ENCODE results near the gene WDR73.

WDR73 gene

DNA sequence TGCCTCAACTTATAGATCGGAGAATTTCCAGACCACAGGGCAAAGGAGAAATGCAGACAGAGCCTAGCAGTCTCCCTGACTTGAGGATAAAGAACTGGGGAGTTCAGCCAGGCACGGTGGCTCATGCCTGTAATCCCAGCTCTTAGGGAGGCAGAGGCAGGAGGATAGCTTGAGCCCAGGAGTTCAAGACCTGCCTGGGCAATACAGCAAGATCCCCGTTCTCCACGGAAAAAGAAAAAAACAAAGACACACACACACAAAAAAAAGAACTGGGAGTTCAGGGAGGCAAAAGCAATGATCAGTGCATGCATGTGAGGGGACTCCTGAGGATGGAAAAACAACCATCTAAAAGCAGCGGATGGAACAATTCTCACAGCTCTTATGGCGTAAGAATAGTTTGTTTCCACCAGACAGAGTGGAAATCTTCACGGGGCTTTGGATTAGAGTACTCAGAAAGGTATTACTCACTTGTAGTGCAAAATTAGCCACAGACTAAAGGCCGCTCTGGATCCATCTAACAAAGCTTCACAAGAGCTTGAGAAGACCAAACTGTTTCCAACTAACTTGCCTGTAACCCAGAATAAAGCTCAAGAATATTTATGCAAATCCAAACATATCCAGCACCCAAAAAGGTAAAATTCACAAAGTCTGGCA is 45.6 kb upstream of the WDR73 start:
- no peaks in the 10 kb centered on the region for H3K9me2 ChIP-seq (ENCODE audit: low read depth, low read length)
- peak overlapping the region; percentile 25; the same call in 1 of the 2 replicates for H3K4me2 ChIP-seq (ENCODE audit: low read length)
- H3K9ac ChIP-seq (ENCODE audit: low read length): no peak overlapping the region
- H3K4me3 ChIP-seq (ENCODE audit: low read depth, low read length, poor library complexity, severe bottlenecking): no peak overlapping the region
- no peaks in the 10 kb centered on the region for H3F3A ChIP-seq (ENCODE audit: insufficient read depth, low read length)
- peak overlapping the region; percentile 73 for H3K27ac ChIP-seq (ENCODE audit: low read depth, low read length, poor library complexity, severe bottlenecking)
- no peak overlapping the region for H2AFZ ChIP-seq (ENCODE audit: low read length)
- peaks cover 83% of the 10 kb centered on the region for H3K79me2 ChIP-seq (ENCODE audit: insufficient read depth, low read length)
- no peak for TF ChIP-seq CTCF (IDR thresholded peaks at IDR 0.05; ENCODE audit: low read length)
- no peak for TF ChIP-seq EZH2 (IDR thresholded peaks at IDR 0.05; ENCODE audit: borderline replicate concordance, low read length)
- no peaks in the 10 kb centered on the region for H4K20me1 ChIP-seq (ENCODE audit: insufficient read depth, low read length)
- peaks cover 6% of the 10 kb centered on the region; the same call in 1 of the 2 replicates for H3K36me3 ChIP-seq (ENCODE audit: insufficient read depth, low read length)
- no peaks in the 10 kb centered on the region for H3K27me3 ChIP-seq (ENCODE audit: insufficient read depth, low read length)
- no peaks in the 10 kb centered on the region for H3K9me3 ChIP-seq (ENCODE audit: low read length)
- peaks cover 28% of the 10 kb centered on the region for H3K4me1 ChIP-seq (ENCODE audit: insufficient read depth, low read length, severe bottlenecking)

GRCh38 chr15:84697236-84697990 is 43.3 kb upstream of the WDR73 start:
- Histone ChIP-seq H4K20me1 (ENCODE audit: insufficient read depth, low read length) (no peaks in the 10 kb centered on the region), H3K27me3 (ENCODE audit: insufficient read depth, low read length) (no peaks in the 10 kb centered on the region), H3K4me2 (ENCODE audit: low read length) (no peak overlapping the region), H3K9ac (ENCODE audit: low read length) (no peak overlapping the region), H3K4me1 (ENCODE audit: insufficient read depth, low read length, severe bottlenecking) (peaks cover 18% of the 10 kb centered on the region), H3K4me3 (ENCODE audit: low read depth, low read length, poor library complexity, severe bottlenecking) (no peak overlapping the region), H3K79me2 (ENCODE audit: insufficient read depth, low read length) (peaks cover 87% of the 10 kb centered on the region), H3K27ac (ENCODE audit: low read depth, low read length, poor library complexity, severe bottlenecking) (no peak overlapping the region), H3K9me2 (ENCODE audit: low read depth, low read length) (no peaks in the 10 kb centered on the region), H2AFZ (ENCODE audit: low read length) (no peak overlapping the region), H3K9me3 (ENCODE audit: low read length) (no peaks in the 10 kb centered on the region), H3F3A (ENCODE audit: insufficient read depth, low read length) (no peaks in the 10 kb centered on the region), H3K36me3 (ENCODE audit: insufficient read depth, low read length) (no peaks in the 10 kb centered on the region)
- TF ChIP-seq CTCF (IDR thresholded peaks at IDR 0.05; ENCODE audit: low read length) (no peak), EZH2 (IDR thresholded peaks at IDR 0.05; ENCODE audit: borderline replicate concordance, low read length) (no peak)

GRCh38 chr15:84696757-84697156 is 42.7 kb upstream of the WDR73 start:
- Histone ChIP-seq H3K9ac (ENCODE audit: low read length) (no peak overlapping the region), H3K36me3 (ENCODE audit: insufficient read depth, low read length) (no peaks in the 10 kb centered on the region), H3K9me2 (ENCODE audit: low read depth, low read length) (no peaks in the 10 kb centered on the region), H3K4me2 (ENCODE audit: low read length) (no peak overlapping the region), H2AFZ (ENCODE audit: low read length) (no peak overlapping the region), H3K27ac (ENCODE audit: low read depth, low read length, poor library complexity, severe bottlenecking) (no peak overlapping the region), H3K4me1 (ENCODE audit: insufficient read depth, low read length, severe bottlenecking) (peaks cover 18% of the 10 kb centered on the region), H3K27me3 (ENCODE audit: insufficient read depth, low read length) (no peaks in the 10 kb centered on the region), H3K9me3 (ENCODE audit: low read length) (no peaks in the 10 kb centered on the region), H3K79me2 (ENCODE audit: insufficient read depth, low read length) (peaks cover 84% of the 10 kb centered on the region), H4K20me1 (ENCODE audit: insufficient read depth, low read length) (no peaks in the 10 kb centered on the region), H3F3A (ENCODE audit: insufficient read depth, low read length) (no peaks in the 10 kb centered on the region), H3K4me3 (ENCODE audit: low read depth, low read length, poor library complexity, severe bottlenecking) (no peak overlapping the region)
- no peak for TF ChIP-seq EZH2 (IDR thresholded peaks at IDR 0.05; ENCODE audit: borderline replicate concordance, low read length)
- no peak for TF ChIP-seq CTCF (IDR thresholded peaks at IDR 0.05; ENCODE audit: low read length)

Measured in OCI-LY1 (cell line).